GM18498 (cell line): ENCODE results near the gene KIF26B.

Source experiments
- ATAC-seq: cut with Tn5 transposase; IDR thresholded peaks from one replicate; pipeline ENCODE4 v1.9.1; 2021; ENCODE audit warnings: mild to moderate bottlenecking, moderate library complexity; ENCODE audit not compliant: unreplicated experiment

KIF26B gene

GRCh38 chr1:245168906-245169305 lies 14.1 kb downstream of the KIF26B start:
- ATAC-seq = no peak

DNA sequence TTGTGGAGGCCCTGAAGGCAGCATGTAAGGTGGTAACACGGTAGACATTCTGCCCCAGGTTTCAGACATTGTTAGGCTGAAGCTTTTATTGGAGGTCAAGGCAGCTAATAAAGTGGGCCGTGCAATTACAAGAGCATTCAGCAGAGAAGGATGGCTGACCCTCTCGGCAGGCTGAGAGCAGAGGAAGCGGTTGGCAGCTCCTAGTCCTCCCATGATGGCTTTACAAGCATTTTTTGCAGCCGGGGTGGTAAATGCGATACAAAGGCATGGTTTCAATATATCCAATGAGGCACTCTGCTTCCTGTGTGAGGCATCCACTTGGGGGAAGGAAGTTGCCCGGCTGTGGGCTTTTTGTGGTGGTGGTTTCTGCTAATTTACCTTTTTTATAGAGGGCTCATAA lies 14.6 kb downstream of the KIF26B start:
- no peak for ATAC-seq

- ATAC-seq = no peak
Measured at GRCh38 chr1:245172026-245172425, 17.2 kb downstream of the KIF26B start.

- no peak for ATAC-seq
Measured at GRCh38 chr1:245172829-245173228, 18.0 kb downstream of the KIF26B start.

GRCh38 chr1:245173446-245174211 lies 18.8 kb downstream of the KIF26B start:
- no peak for ATAC-seq

DNA sequence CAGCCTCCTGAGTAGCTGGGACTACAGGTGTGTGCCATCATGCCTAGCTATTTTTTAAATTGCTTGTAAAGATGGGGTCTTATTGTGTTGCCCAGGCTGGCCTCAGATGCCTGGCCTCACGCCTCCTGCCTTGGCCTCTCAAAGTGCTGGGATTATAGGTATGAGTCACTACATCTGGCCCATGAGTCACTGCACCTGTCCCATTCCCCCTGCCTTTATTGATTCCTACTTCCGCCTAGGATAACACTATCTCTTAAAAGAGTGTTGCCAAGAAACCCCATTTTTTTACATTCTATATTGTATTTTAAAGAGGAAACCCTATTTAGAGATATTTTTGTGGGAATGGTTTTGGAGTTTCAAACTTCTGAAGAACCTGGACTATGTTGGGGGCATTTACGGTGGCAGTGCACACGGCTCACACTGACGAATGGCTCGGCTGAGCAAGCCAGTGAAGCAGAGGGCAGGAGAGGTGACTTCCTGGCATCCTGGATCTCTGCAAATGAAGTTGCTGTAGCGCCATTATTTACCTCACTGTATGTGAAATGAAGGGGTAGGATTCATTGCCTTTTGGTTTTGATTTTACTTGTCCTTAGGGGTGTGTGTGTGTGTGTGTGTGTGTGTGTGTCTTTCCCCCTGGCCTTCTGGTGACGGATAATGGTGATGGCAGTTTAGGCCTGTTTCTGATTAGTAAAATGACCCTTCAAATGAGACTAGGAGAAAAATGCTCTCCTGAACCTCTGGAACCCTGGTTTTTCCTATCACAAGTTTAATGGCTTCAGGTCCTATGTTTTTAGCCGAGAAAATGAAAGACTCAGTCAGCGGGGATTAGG lies 22.5 kb downstream of the KIF26B start:
- no peak for ATAC-seq

- no peak for ATAC-seq
Measured at GRCh38 chr1:245179706-245180105, 24.9 kb downstream of the KIF26B start.

GRCh38 chr1:245180496-245181157 lies 25.8 kb downstream of the KIF26B start:
- no peak for ATAC-seq

GRCh38 chr1:245181158-245181517 lies 26.4 kb downstream of the KIF26B start:
- no peak for ATAC-seq

DNA sequence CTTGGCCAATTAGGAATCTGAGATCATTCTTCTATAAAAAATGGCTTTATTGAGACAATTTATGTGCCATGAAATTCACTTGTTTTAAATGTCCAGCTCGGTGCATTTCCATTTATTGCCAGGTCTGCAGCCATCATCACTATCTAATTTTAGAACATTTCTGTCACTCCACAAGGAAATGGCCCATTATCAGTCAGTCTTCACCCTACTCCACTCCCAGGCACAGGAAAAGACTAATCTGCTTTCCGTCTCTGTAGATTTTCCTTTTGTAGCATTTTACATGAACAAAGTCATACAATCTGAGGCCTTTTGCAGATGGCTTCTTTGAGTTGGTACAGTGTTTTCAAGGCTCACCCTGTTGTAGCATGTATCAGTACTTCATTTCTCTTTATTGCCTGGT lies 27.2 kb downstream of the KIF26B start:
- ATAC-seq = no peak

GRCh38 chr1:245183429-245183828 lies 28.6 kb downstream of the KIF26B start:
- no peak for ATAC-seq

- no peak for ATAC-seq
Measured at GRCh38 chr1:245184779-245185178, 30.0 kb downstream of the KIF26B start.

- no peak for ATAC-seq
Measured at GRCh38 chr1:245188403-245188802, 33.6 kb downstream of the KIF26B start.

- ATAC-seq = no peak
Measured at GRCh38 chr1:245195398-245195797, 40.6 kb downstream of the KIF26B start.

DNA sequence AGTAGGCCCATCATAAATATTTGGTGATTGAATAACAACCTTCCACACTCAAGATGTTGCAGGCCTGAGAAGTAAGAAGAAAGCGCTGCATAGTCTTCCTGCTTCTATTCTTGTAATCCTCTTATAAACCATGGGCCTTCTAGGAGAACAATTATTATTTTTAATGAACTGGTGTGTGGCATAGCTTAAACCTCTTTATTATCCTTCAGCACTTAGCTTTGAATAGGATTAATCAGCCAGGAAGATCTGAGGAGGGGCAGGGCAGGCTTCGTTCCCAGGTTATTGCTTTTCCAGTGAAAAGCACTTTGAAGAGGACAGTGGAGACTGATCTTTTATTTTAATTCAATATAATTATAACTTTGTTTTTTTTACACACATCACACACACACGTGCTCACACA lies 42.3 kb downstream of the KIF26B start:
- no peak for ATAC-seq

GRCh38 chr1:245197911-245198379 lies 43.2 kb downstream of the KIF26B start:
- no peak for ATAC-seq

DNA sequence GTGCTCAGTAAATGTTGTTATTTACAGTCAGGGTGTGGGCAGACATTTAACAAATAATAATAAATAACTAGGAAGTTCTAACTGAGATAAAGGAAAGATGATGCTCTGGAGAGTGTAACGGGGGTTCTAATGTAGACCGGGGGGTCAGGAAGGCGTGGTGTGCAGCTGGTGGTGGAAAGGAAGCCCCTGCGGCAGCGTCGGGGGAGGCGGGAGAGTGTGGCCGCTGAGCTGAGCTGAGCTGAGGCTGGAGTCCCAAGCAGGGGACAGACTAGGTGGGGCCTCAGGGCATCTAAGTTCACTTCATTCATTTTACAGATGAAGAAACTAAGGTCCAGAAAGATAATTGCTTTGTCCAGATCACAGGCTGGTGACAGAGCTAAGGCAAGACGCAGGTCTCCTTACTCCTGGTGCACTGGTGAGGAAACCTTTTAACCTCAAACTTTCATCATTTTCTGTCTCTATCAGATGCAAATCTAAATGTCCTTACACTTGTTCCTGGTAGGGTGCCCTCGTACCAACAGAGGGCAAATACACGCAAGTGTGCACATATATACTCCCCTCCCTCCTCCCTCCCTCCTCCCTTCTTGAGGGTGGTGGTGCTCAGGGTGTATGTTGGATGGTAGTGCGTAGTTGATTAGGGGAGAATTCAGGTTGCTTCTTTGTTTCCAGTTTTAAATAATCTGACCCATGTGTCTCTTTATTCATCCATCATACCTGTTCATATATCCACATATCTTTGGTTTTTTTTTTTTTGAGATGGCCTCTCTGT lies 44.1 kb downstream of the KIF26B start:
- ATAC-seq = no peak

DNA sequence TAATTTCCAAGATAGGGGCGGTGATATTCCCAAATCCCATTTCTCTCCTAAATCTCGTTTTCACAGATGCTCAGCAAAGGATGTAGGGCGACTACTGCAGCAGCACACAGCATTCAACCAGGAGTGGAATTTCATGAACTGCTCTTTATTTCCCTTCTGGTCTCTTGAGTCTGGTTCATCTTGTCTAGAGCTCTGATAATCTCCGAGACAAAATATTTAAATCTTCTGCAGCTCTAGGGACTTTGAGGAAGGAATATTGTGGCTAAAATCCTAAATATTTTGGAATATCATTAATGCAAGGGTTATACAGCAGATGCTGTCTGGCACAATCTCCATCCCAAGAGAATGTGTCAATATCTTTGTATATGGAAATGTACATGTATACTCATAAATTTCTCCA lies 45.4 kb downstream of the KIF26B start:
- ATAC-seq = no peak

GRCh38 chr1:245201201-245201600 lies 46.4 kb downstream of the KIF26B start:
- no peak for ATAC-seq

GRCh38 chr1:245201827-245202226 lies 47.0 kb downstream of the KIF26B start:
- no peak for ATAC-seq

GRCh38 chr1:245205396-245205795 lies 50.6 kb downstream of the KIF26B start:
- no peak for ATAC-seq
